ENCODE measurements around the gene TXK. TPM values are rescaled to one million over a fixed set of nuclear protein-coding genes. Genes with fewer than 3 reads are reported as not detected.

TXK gene
- polyA plus RNA-seq, 1 of the 3 experiments (the other 2 are of a cell fraction) = 0.61 TPM

- ChIA-PET CTCF (no interaction called here), POLR2A (no interaction called here)
- Histone ChIP-seq H3K79me2 (ENCODE audit: insufficient read depth) (no peaks in the 10 kb centered on the region), H3K9me3 (no peaks in the 10 kb centered on the region), H3F3A (replicated peaks; ENCODE audit: insufficient read depth) (no peaks in the 10 kb centered on the region), H3K4me1 (ENCODE audit: control insufficient read depth in 1 of 2, insufficient read depth in 2 of 2, low read depth in 1 of 2, low read length in 1 of 2) (peaks cover 0 to 8% of the 10 kb centered on the region in 2 experiments; a peak in 1 of 4 replicates), H3K9me2 (no peaks in the 10 kb centered on the region), H3K27me3 (ENCODE audit: insufficient read depth) (no peaks in the 10 kb centered on the region), H3K4me3 (ENCODE audit: low read depth in 2 of 2, low read length in 1 of 2) (no peak overlapping the region), H3K4me2 (no peak overlapping the region), H4K20me1 (ENCODE audit: insufficient read depth) (no peaks in the 10 kb centered on the region), H3K27ac (ENCODE audit: low read depth in 2 of 2, low read length in 1 of 2) (no peak overlapping the region), H2AFZ (ENCODE audit: low read depth) (no peak overlapping the region), H3K36me3 (replicated peaks in 1 of 2; ENCODE audit: control insufficient read depth in 1 of 2, insufficient read depth in 2 of 2, low read length in 1 of 2) (no peaks in the 10 kb centered on the region), H3K9ac (no peak overlapping the region)
- no peak for TF ChIP-seq MEF2A (IDR thresholded peaks at IDR 0.05; ENCODE audit: borderline replicate concordance, low read depth)
- no peak for TF ChIP-seq EP300 (IDR thresholded peaks at IDR 0.05; ENCODE audit: borderline replicate concordance in 1 of 2, low read depth in 1 of 2, low read length in 1 of 2)
- no peak for TF ChIP-seq MAX (IDR thresholded peaks at IDR 0.05; ENCODE audit: low read depth)
- TF ChIP-seq NFIC (IDR thresholded peaks at IDR 0.05; ENCODE audit: borderline replicate concordance) = no peak
- no peak for TF ChIP-seq FOXM1 (IDR thresholded peaks at IDR 0.05; ENCODE audit: low read depth)
- 90% methylated on average over 2 of the region's 2 CpGs for WGBS (ENCODE audit: low lambda C conversion rate)
- no peak for DNase-seq
Measured at GRCh38 chr4:48044298-48044697, 89.8 kb downstream of the TXK start.

- Histone ChIP-seq H3K4me3 (ENCODE audit: low read depth in 2 of 2, low read length in 1 of 2) (no peak overlapping the region), H2AFZ (ENCODE audit: low read depth) (no peak overlapping the region), H3K9ac (no peak overlapping the region), H3K27ac (ENCODE audit: low read depth in 2 of 2, low read length in 1 of 2) (no peak overlapping the region), H3K9me2 (no peaks in the 10 kb centered on the region), H3K4me1 (ENCODE audit: control insufficient read depth in 1 of 2, insufficient read depth in 2 of 2, low read depth in 1 of 2, low read length in 1 of 2) (peaks cover 0 to 8% of the 10 kb centered on the region in 2 experiments; a peak in 1 of 4 replicates), H3K36me3 (replicated peaks in 1 of 2; ENCODE audit: control insufficient read depth in 1 of 2, insufficient read depth in 2 of 2, low read length in 1 of 2) (no peaks in the 10 kb centered on the region), H3K27me3 (ENCODE audit: insufficient read depth) (no peaks in the 10 kb centered on the region), H3K9me3 (no peaks in the 10 kb centered on the region), H3K4me2 (no peak overlapping the region), H3K79me2 (ENCODE audit: insufficient read depth) (no peaks in the 10 kb centered on the region), H3F3A (replicated peaks; ENCODE audit: insufficient read depth) (no peaks in the 10 kb centered on the region), H4K20me1 (ENCODE audit: insufficient read depth) (no peaks in the 10 kb centered on the region)
- no peak for DNase-seq
- TF ChIP-seq RCOR1 (IDR thresholded peaks at IDR 0.05; ENCODE audit: low read length) = no peak
- TF ChIP-seq RXRA (IDR thresholded peaks at IDR 0.05; ENCODE audit: borderline replicate concordance, low read depth) = no peak
- TF ChIP-seq JUND (IDR thresholded peaks at IDR 0.05) = no peak
- no peak for TF ChIP-seq YY1 (IDR thresholded peaks at IDR 0.05; ENCODE audit: low read depth)
- TF ChIP-seq USF2 (IDR thresholded peaks at IDR 0.05; ENCODE audit: borderline replicate concordance, low read depth, low read length) = no peak
- TF ChIP-seq GABPA (IDR thresholded peaks at IDR 0.05; ENCODE audit: low read depth) = no peak
- TF ChIP-seq NRF1 (IDR thresholded peaks at IDR 0.05; ENCODE audit: low read depth, low read length) = no peak
- TF ChIP-seq MAX (IDR thresholded peaks at IDR 0.05; ENCODE audit: low read depth) = no peak
- TF ChIP-seq FOSL2 (IDR thresholded peaks at IDR 0.05; ENCODE audit: borderline replicate concordance, low read depth) = no peak
- TF ChIP-seq CHD2 (IDR thresholded peaks at IDR 0.05; ENCODE audit: low read length, partially characterized antibody) = no peak
- no peak for TF ChIP-seq CTCF (IDR thresholded peaks at IDR 0.05)
- TF ChIP-seq POLR2AphosphoS5 (IDR thresholded peaks at IDR 0.05; ENCODE audit: low read depth, low read length) = no peak
- no peak for TF ChIP-seq TEAD4 (IDR thresholded peaks at IDR 0.05; ENCODE audit: borderline replicate concordance, insufficient read depth)
- TF ChIP-seq EZH2phosphoT487 (IDR thresholded peaks at IDR 0.05; ENCODE audit: borderline replicate concordance, low read depth) = no peak
- TF ChIP-seq FOXM1 (IDR thresholded peaks at IDR 0.05; ENCODE audit: low read depth) = no peak
- CTCF ChIA-PET = interaction anchor here (1.5 to 1.8 kb wide), 3 partner anchors 13 to 44 kb away, joined by 3 to 4 read pairs (median 4); no protein-coding TSS in a partner anchor
- 91% methylated on average over 2 of the region's 2 CpGs for WGBS (ENCODE audit: low lambda C conversion rate)
- POLR2A ChIA-PET = no interaction called here
Measured at GRCh38 chr4:48043504-48043903, 90.5 kb downstream of the TXK start.
